Tibial nerve (tissue), 4 donors: ENCODE data around the gene BCL2. TPM values are rescaled to one million over a fixed set of nuclear protein-coding genes. Genes with fewer than 3 reads are reported as not detected.
A peak's percentile ranks its signal among the peaks of the same experiment; 100 is the strongest.

Source experiments
- DNase-seq, 2 donors: peaks; one replicate each; pipeline ENCODE4 v3.0.0-alpha.2; 2019; ENCODE audit warnings: low spot score in 2 of 2
- H3K27ac ChIP-seq, 4 donors: fragments of 200-600 bp; sonication (generic) in 3 of 4; one replicate each; pipeline ENCODE4 v1.5.1; 2017 to 2019; ENCODE audit warnings: mild to moderate bottlenecking in 1 of 4
- H3K27me3 ChIP-seq, 2 donors: fragments of 200-600 bp; sonication (generic) in 1 of 2; one replicate each; pipeline versions ENCODE4 v1.5.1 to v1.6.0; 2017 to 2019
- H3K36me3 ChIP-seq, 3 donors: fragments of 200-600 bp; sonication (generic); one replicate each; pipeline ENCODE4 v1.5.1; 2018 to 2019
- H3K4me1 ChIP-seq, 4 donors: fragments of 200-600 bp; sonication (generic) in 3 of 4; one replicate each; pipeline ENCODE4 v1.5.1; 2017 to 2019
- H3K4me3 ChIP-seq, 4 donors: fragments of 200-600 bp; sonication (generic) in 3 of 4; one replicate each; pipeline ENCODE4 v1.5.1; 2017 to 2019; ENCODE audit warnings: mild to moderate bottlenecking in 1 of 4, moderate library complexity in 1 of 4
- H3K9me3 ChIP-seq, 4 donors: fragments of 200-600 bp; sonication (generic) in 3 of 4; one replicate each; pipeline ENCODE4 v1.5.1; 2017 to 2019
- CTCF ChIP-seq, 5 experiments: fragments of 200-600 bp in 3 of 5; fragments of 450-650 bp in 2 of 5; sonication (generic) in 3 of 5; IDR thresholded peaks; one replicate each; pipeline ENCODE4 v1.5.1; 2016 to 2019; ENCODE audit warnings: antibody characterized with exemption in 5 of 5, mild to moderate bottlenecking in 3 of 5, moderate library complexity in 2 of 5
- EP300 ChIP-seq, 2 donors: sonication (generic); formaldehyde crosslinking; IDR thresholded peaks; one replicate each; pipeline ENCODE4 v1.6.1; 2017; ENCODE audit warnings: antibody characterized with exemption in 2 of 2, mild to moderate bottlenecking in 1 of 2
- POLR2A ChIP-seq, 2 donors: fragments of 450-650 bp; IDR thresholded peaks; one replicate each; pipeline ENCODE4 v1.6.1; 2017; ENCODE audit warnings: antibody characterized with exemption in 2 of 2, mild to moderate bottlenecking in 2 of 2, moderate library complexity in 2 of 2
- WGBS, 2 donors: methylation state at CpG; one replicate each; pipeline ENCODE4 v1.1.5; 2018; 5-methylcytosine and 5-hydroxymethylcytosine counted together
- total RNA-seq, 4 donors: library from RNA; depleted of rRNA; stranded (reverse); fragments of >200 nt; gene quantifications; one replicate each; pipeline ENCODE4 v1.1.0, GENCODE V29; 2016

BCL2 gene
- total RNA-seq, 4 donors from 2014 or later = 54.7 to 79.1 (median 67.0) TPM

DNA sequence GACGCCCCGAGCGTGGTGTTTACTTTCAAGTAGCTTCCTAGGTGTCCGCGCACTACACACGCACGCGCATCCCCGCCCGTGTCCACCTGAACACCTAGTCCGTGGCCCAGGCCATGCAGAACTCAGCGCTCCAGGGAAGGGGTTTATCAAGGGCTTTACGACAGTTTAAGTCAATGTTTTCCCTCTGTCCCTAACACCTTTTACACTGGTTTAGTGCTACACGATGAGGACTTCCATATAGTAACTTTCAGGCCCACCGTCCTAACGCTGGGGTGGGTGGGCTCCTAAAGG is 1.4 kb upstream of the BCL2 start:
- Histone ChIP-seq H3K4me3 (peak overlapping the region; percentile 42 to 83 (median 66)), H3K27me3 (no peaks in the 10 kb centered on the region), H3K27ac (peak overlapping the region; percentile 84 to 92 (median 88)), H3K9me3 (no peaks in the 10 kb centered on the region), H3K4me1 (peaks cover 0 to 33% (median 14%) of the 10 kb centered on the region in 4 donors), H3K36me3 (no peaks in the 10 kb centered on the region)
- DNase-seq = peak in 1 of 2 donors; percentile 34
- TF ChIP-seq CTCF (IDR thresholded peaks at IDR 0.05) (no peak), POLR2A (IDR thresholded peaks at IDR 0.05) (no peak), EP300 (IDR thresholded peaks at IDR 0.05) (peak in 1 of 2 donors; percentile 5)
- 47 to 59% methylated on average over 16 of the region's 16 CpGs for WGBS, 2 donors

- 0 to 2% methylated on average over 14 to 72 of the region's 92 CpGs for WGBS, 2 donors
- peaks cover 0 to 38% (median 14%) of the 10 kb centered on the region in 4 donors for H3K4me1 ChIP-seq
- DNase-seq = peak; percentile 65 to 80
Observed at GRCh38 chr18:63320123-63320974, 780 bp upstream of the BCL2 start.

DNA sequence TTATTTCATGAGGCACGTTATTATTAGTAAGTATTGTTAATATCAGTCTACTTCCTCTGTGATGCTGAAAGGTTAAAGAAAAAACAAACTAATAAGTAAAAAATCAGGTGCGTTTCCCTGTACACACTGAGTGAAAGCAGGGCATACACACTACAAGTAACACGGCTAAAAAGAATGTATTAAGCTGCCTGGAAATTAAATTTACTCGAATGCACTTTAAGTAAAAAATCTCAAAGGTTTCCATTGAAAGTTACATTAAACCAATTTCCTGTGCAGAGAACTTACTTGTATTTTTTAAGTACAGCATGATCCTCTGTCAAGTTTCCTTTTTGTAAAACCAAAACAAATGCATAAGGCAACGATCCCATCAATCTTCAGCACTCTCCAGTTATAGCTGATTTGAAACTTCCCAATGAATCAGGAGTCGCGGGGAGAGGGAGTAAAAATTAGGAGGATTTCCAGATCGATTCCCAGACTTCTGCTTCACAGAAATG is 633 bp downstream of the BCL2 start:
- no peaks in the 10 kb centered on the region for H3K36me3 ChIP-seq
- H3K27ac ChIP-seq = peak overlapping the region; percentile 89 to 96 (median 90)
- peaks cover 0 to 52% (median 18%) of the 10 kb centered on the region in 4 donors for H3K4me1 ChIP-seq
- 0 to 2% methylated on average over 8 of the region's 8 CpGs for WGBS, 2 donors
- no peak for DNase-seq
- no peaks in the 10 kb centered on the region for H3K27me3 ChIP-seq
- no peaks in the 10 kb centered on the region for H3K9me3 ChIP-seq
- TF ChIP-seq EP300 (IDR thresholded peaks at IDR 0.05) (no peak), CTCF (IDR thresholded peaks at IDR 0.05) (no peak), POLR2A (IDR thresholded peaks at IDR 0.05) (no peak)
- H3K4me3 ChIP-seq = peak overlapping the region; percentile 79 to 94 (median 82)

More at GRCh38 chr18:63320123-63320974, 780 bp upstream of the BCL2 start:
- peak overlapping the region; percentile 42 to 83 (median 66) for H3K4me3 ChIP-seq
- H3K36me3 ChIP-seq = no peaks in the 10 kb centered on the region
- no peaks in the 10 kb centered on the region for H3K9me3 ChIP-seq
- TF ChIP-seq CTCF (IDR thresholded peaks at IDR 0.05) (peak in 3 of 5 experiments; percentile 31 to 57 (median 43)), EP300 (IDR thresholded peaks at IDR 0.05) (peak in 1 of 2 donors; percentile 14), POLR2A (IDR thresholded peaks at IDR 0.05) (peak in 1 of 2 donors; percentile 42)
- H3K27me3 ChIP-seq = no peaks in the 10 kb centered on the region
- H3K27ac ChIP-seq = peak overlapping the region; percentile 84 to 92 (median 88)

- peaks cover 0 to 60% (median 22%) of the 10 kb centered on the region in 4 donors for H3K4me1 ChIP-seq
- WGBS, 2 donors = 1 to 4% methylated on average over 36 to 55 of the region's 66 CpGs
- TF ChIP-seq EP300 (IDR thresholded peaks at IDR 0.05) = peak in 1 of 2 donors; percentile 85
- TF ChIP-seq CTCF (IDR thresholded peaks at IDR 0.05) = peak; percentile 85 to 97 (median 93)
- TF ChIP-seq POLR2A (IDR thresholded peaks at IDR 0.05) = peak in 1 of 2 donors; percentile 36
- peak; percentile 46 to 61 for DNase-seq
- H3K27me3 ChIP-seq = no peaks in the 10 kb centered on the region
- H3K36me3 ChIP-seq = no peaks in the 10 kb centered on the region
- H3K27ac ChIP-seq = peak overlapping the region; percentile 89 to 96 (median 90)
- peak overlapping the region; percentile 79 to 94 (median 82) for H3K4me3 ChIP-seq
- H3K9me3 ChIP-seq = no peaks in the 10 kb centered on the region
Observed at GRCh38 chr18:63317982-63318888, 1.3 kb downstream of the BCL2 start.
